Right lobe of liver (tissue), 4 donors: ENCODE measurements around the gene FGF21.

ENCODE experiments used
- CTCF ChIP-seq, 4 donors: fragments of 200-600 bp in 3 of 4; fragments of 450-650 bp in 1 of 4; IDR thresholded peaks; one replicate each; pipeline versions ENCODE4 v1.5.1 to v1.8.0; 2016 to 2022; ENCODE audit warnings: antibody characterized with exemption in 4 of 4, mild to moderate bottlenecking in 2 of 4
- POLR2A ChIP-seq: fragments of 450-650 bp; IDR thresholded peaks from one replicate; pipeline ENCODE4 v1.6.1; 2017; ENCODE audit warnings: antibody characterized with exemption, mild to moderate bottlenecking
- donor health status: DM: no; HTN: no; CAD: no.
- donor health status: DM: no; HTN: no; CAD: no.
- donor health status: DM: no; HTN: yes; CAD: no.

GRCh38 chr19:48751845-48752495, 3.4 kb upstream of the FGF21 start:
- no peak for TF ChIP-seq CTCF (IDR thresholded peaks at IDR 0.05)
- TF ChIP-seq POLR2A: no peak
